GM23248 (cell line): ENCODE results near the gene CTSK.

ENCODE experiments used
- EZH2 ChIP-seq: fragments of 200-600 bp; sonication (generic); IDR thresholded peaks from 2 replicates; pipeline ENCODE4 v1.6.1; 2018; ENCODE audit warnings: antibody characterized with exemption, mild to moderate bottlenecking; ENCODE audit not compliant: insufficient read depth, poor library complexity, severe bottlenecking
- EZH2phosphoT487 ChIP-seq: fragments of 200-600 bp; sonication (generic); IDR thresholded peaks from 2 replicates; pipeline ENCODE4 v1.6.1; 2018; ENCODE audit warnings: antibody characterized with exemption, moderate library complexity, mild to moderate bottlenecking, low read depth; ENCODE audit not compliant: insufficient read depth

- TF ChIP-seq EZH2 = no peak
- TF ChIP-seq EZH2phosphoT487 = no peak
Observed at GRCh38 chr1:150829751-150830150, 21.7 kb upstream of the CTSK start.
